Karpas-422 (cell line): ENCODE results near the gene RPS6KA5. TPM values are rescaled to one million over a fixed set of nuclear protein-coding genes. Genes with fewer than 3 reads are reported as not detected.
"Not testable (repeated sequence)": the region's sequence is repeated elsewhere in the genome, so short reads cannot be mapped to it uniquely, and the experiment has no call there.

ENCODE experiments used
- DNase-seq: peaks from one replicate; pipeline ENCODE4 v3.0.0-alpha.2; 2015
- H2AFZ ChIP-seq: fragments of 200-600 bp; sonication (generic); 2 replicates; pipeline ENCODE4 v1.6.1; 2014; ENCODE audit warnings: antibody characterized with exemption, low read length, mixed read lengths
- H3K27ac ChIP-seq: fragments of 200-600 bp; sonication (generic); 2 replicates; pipeline ENCODE4 v1.5.1; 2014; ENCODE audit warnings: mild to moderate bottlenecking, low read length, moderate library complexity
- H3K27me3 ChIP-seq: fragments of 200-600 bp; sonication (generic); 2 replicates; pipeline ENCODE4 v1.6.1; 2014; ENCODE audit warnings: low read length, mixed read lengths
- H3K36me3 ChIP-seq: fragments of 200-600 bp; sonication (generic); 2 replicates; pipeline ENCODE4 v1.6.1; 2014; ENCODE audit warnings: low read length, mixed read lengths; ENCODE audit not compliant: insufficient read depth
- H3K4me1 ChIP-seq: fragments of 200-600 bp; sonication (generic); 2 replicates; pipeline ENCODE4 v1.6.1; 2014; ENCODE audit warnings: mild to moderate bottlenecking, low read length, mixed read lengths
- H3K4me2 ChIP-seq: fragments of 200-600 bp; sonication (generic); 2 replicates; pipeline ENCODE4 v1.6.1; 2014; ENCODE audit warnings: low read length, low read depth, mild to moderate bottlenecking; ENCODE audit not compliant: poor library complexity, severe bottlenecking
- H3K4me3 ChIP-seq: fragments of 200-600 bp; sonication (generic); 2 replicates; pipeline ENCODE4 v1.5.1; 2014; ENCODE audit warnings: mild to moderate bottlenecking, antibody characterized with exemption, low read length, mixed read lengths
- H3K79me2 ChIP-seq: fragments of 200-600 bp; sonication (generic); 2 replicates; pipeline ENCODE4 v1.6.1; 2014; ENCODE audit warnings: mild to moderate bottlenecking, low read length, mixed read lengths
- H3K9ac ChIP-seq: fragments of 200-600 bp; sonication (generic); 2 replicates; pipeline ENCODE4 v1.6.0; 2014; ENCODE audit warnings: low read length
- H3K9me2 ChIP-seq: fragments of 200-600 bp; sonication (generic), shearing (Covaris generic); replicated peaks from 2 replicates; pipeline ENCODE4 v1.6.0; 2014; ENCODE audit warnings: mild to moderate bottlenecking, low read length, moderate library complexity; ENCODE audit not compliant: insufficient read depth
- H3K9me3 ChIP-seq: fragments of 300-700, 200-600 bp; sonication (generic); 2 replicates; pipeline ENCODE4 v1.6.1; 2014; ENCODE audit warnings: low read length, mixed read lengths
- H4K20me1 ChIP-seq: fragments of 200-600 bp; sonication (generic); 2 replicates; pipeline ENCODE4 v1.6.1; 2014; ENCODE audit warnings: mild to moderate bottlenecking, antibody characterized with exemption, low read length, low read depth; ENCODE audit not compliant: insufficient read depth
- total RNA-seq: library from RNA; depleted of rRNA; stranded (reverse); fragments of >200 nt; shearing (Covaris generic); gene quantifications from 2 replicates; pipeline ENCODE4 v1.2.3, GENCODE V29; 2014; ENCODE audit warnings: low replicate concordance

The RPS6KA5 gene
- total RNA-seq, 1 experiment from 2014 or later, result 5.5 TPM

DNA sequence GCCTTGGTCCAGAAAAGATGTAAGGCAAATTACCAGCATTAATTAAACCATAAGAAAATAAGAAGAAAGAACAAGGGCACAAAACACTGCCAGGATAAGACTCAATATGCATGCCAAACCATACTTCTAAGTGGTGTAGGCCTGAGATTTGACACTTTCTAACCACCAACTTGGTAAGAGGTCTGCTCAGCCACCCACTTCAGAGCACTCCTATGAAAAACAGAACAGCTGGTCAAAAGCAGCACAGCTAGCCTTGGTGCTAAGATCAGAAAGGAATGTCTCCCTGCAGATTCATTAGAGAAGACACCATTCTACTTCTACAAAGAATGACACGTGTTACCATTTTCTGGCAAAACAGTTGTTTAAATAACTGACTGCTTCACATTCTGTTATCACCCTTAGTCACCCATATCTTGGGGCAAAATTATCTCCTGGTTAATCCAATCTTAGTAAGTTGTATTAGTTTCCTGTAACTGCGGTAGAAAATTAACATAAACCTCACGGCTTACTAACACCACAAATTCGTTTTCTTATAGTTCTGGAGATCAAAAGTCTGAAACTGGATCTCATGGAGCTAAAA lies 13.2 kb downstream of the RPS6KA5 start:
- no peak overlapping the region for H3K9ac ChIP-seq
- no peaks in the 10 kb centered on the region for H3K79me2 ChIP-seq
- no peak overlapping the region for H3K4me3 ChIP-seq
- H3K36me3 ChIP-seq, result no peaks in the 10 kb centered on the region
- H3K9me2 ChIP-seq, result no peaks in the 10 kb centered on the region
- peaks cover 16% of the 10 kb centered on the region for H3K4me1 ChIP-seq
- no peak for DNase-seq
- no peak overlapping the region for H3K27ac ChIP-seq
- H4K20me1 ChIP-seq, result peaks cover 54% of the 10 kb centered on the region
- no peaks in the 10 kb centered on the region for H3K9me3 ChIP-seq
- H3K4me2 ChIP-seq, result no peak overlapping the region
- H2AFZ ChIP-seq, result no peak overlapping the region
- H3K27me3 ChIP-seq, result no peaks in the 10 kb centered on the region

- Histone ChIP-seq H3K4me2 (no peak overlapping the region), H3K36me3 (no peaks in the 10 kb centered on the region), H4K20me1 (peaks cover 53% of the 10 kb centered on the region), H3K79me2 (no peaks in the 10 kb centered on the region), H3K27ac (no peak overlapping the region), H3K4me1 (peaks cover 16% of the 10 kb centered on the region), H3K9me3 (no peaks in the 10 kb centered on the region), H3K9ac (no peak overlapping the region), H2AFZ (no peak overlapping the region), H3K9me2 (no peaks in the 10 kb centered on the region), H3K4me3 (no peak overlapping the region), H3K27me3 (no peaks in the 10 kb centered on the region)
- DNase-seq, result no peak
Observed at GRCh38 chr14:91046488-91047072, 13.9 kb downstream of the RPS6KA5 start.

DNA sequence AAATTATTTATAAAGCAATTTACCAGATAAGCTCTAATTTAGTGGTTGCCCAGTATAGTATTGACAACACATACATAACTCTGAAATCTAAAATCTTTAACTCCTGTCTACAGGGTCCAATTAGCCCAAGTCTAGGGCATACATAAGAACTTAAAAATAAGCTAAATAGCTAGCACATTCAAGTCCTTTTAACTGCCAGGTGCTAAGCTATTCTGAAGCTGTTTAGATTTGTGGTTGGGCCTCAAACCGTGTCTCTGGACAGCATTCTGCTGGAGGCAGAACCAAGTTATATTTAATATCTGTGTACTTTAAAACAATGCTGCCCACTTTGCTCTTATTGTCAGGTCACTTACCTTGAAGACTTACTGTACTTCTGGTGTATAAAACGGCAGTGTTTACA lies 19.0 kb downstream of the RPS6KA5 start:
- no peak overlapping the region for H3K9ac ChIP-seq
- H3K36me3 ChIP-seq, result no peaks in the 10 kb centered on the region
- H2AFZ ChIP-seq, result no peak overlapping the region
- no peak overlapping the region for H3K27ac ChIP-seq
- DNase-seq, result no peak
- no peaks in the 10 kb centered on the region for H3K79me2 ChIP-seq
- no peaks in the 10 kb centered on the region for H3K27me3 ChIP-seq
- peaks cover 63% of the 10 kb centered on the region for H4K20me1 ChIP-seq
- no peak overlapping the region for H3K4me3 ChIP-seq
- no peaks in the 10 kb centered on the region for H3K9me3 ChIP-seq
- no peak overlapping the region for H3K4me2 ChIP-seq
- no peaks in the 10 kb centered on the region for H3K9me2 ChIP-seq
- peaks cover 7% of the 10 kb centered on the region for H3K4me1 ChIP-seq

GRCh38 chr14:91040545-91040944 lies 19.9 kb downstream of the RPS6KA5 start:
- Histone ChIP-seq H3K79me2 (no peaks in the 10 kb centered on the region), H2AFZ (no peak overlapping the region), H3K27ac (no peak overlapping the region), H3K27me3 (no peaks in the 10 kb centered on the region), H3K36me3 (no peaks in the 10 kb centered on the region), H3K4me2 (no peak overlapping the region), H3K4me3 (no peak overlapping the region), H3K9me2 (no peaks in the 10 kb centered on the region), H3K9me3 (no peaks in the 10 kb centered on the region), H3K4me1 (no peaks in the 10 kb centered on the region), H4K20me1 (peaks cover 60% of the 10 kb centered on the region), H3K9ac (no peak overlapping the region)
- no peak for DNase-seq

GRCh38 chr14:91038439-91038838 lies 22.0 kb downstream of the RPS6KA5 start:
- no peak overlapping the region for H3K9ac ChIP-seq
- H3K79me2 ChIP-seq, result no peaks in the 10 kb centered on the region

DNA sequence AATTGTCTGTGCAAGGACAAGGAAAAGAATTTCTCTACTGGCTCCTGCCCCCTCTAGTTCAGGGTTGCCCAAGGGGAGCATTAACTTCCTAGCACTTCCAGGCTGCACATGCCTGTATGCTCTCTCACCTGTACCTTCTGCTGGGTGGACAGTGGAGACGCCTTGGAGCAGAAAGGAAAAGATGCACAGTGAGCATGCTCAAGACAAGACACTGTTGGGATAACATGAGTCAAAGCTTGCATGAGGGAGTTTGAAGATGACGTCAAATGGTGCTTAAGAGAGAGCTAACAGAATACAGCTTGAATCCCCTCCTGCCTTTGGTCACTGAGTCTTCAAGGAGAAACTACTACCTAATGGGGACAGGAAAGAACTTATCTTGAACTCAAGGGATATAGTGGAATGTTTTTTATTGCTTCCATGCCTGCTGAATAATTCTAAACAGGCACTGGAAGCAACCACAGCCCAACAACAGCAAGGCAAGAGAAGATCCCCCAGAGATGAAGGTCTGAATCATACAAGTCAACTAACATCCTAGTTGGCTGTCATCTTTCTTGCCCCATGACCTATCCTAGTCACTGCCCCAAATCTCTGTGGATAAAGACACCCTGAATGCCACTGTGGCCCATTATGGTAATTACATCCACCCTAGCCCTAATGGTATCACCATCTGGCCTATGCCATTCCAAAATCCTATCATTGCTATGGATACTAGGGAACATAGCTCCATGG lies 23.5 kb downstream of the RPS6KA5 start:
- Histone ChIP-seq H3K9me2 (no peaks in the 10 kb centered on the region), H3K27me3 (no peaks in the 10 kb centered on the region), H3K79me2 (no peaks in the 10 kb centered on the region), H3K9me3 (no peaks in the 10 kb centered on the region), H4K20me1 (peaks cover 46% of the 10 kb centered on the region; the same call in 1 of the 2 replicates), H3K36me3 (no peaks in the 10 kb centered on the region), H3K9ac (no peak overlapping the region), H3K4me3 (no peak overlapping the region), H3K4me1 (no peaks in the 10 kb centered on the region), H2AFZ (no peak overlapping the region), H3K4me2 (no peak overlapping the region), H3K27ac (no peak overlapping the region)
- no peak for DNase-seq

More at GRCh38 chr14:91038439-91038838, 22.0 kb downstream of the RPS6KA5 start:
- Histone ChIP-seq H3K27me3 (no peaks in the 10 kb centered on the region), H2AFZ (no peak overlapping the region), H3K9me2 (no peaks in the 10 kb centered on the region), H3K4me3 (no peak overlapping the region), H3K36me3 (no peaks in the 10 kb centered on the region), H4K20me1 (peaks cover 56% of the 10 kb centered on the region), H3K27ac (no peak overlapping the region), H3K9me3 (no peaks in the 10 kb centered on the region), H3K4me1 (no peaks in the 10 kb centered on the region), H3K4me2 (no peak overlapping the region)
- DNase-seq, result no peak

GRCh38 chr14:91035855-91036254 lies 24.6 kb downstream of the RPS6KA5 start:
- Histone ChIP-seq H3K4me1 (no peaks in the 10 kb centered on the region), H3K4me2 (no peak overlapping the region), H3K79me2 (no peaks in the 10 kb centered on the region), H3K9ac (no peak overlapping the region), H3K36me3 (no peaks in the 10 kb centered on the region), H3K27ac (no peak overlapping the region), H3K9me3 (no peaks in the 10 kb centered on the region), H3K27me3 (no peaks in the 10 kb centered on the region), H3K4me3 (no peak overlapping the region), H4K20me1 (peaks cover 41% of the 10 kb centered on the region), H3K9me2 (no peaks in the 10 kb centered on the region), H2AFZ (no peak overlapping the region)
- no peak for DNase-seq

DNA sequence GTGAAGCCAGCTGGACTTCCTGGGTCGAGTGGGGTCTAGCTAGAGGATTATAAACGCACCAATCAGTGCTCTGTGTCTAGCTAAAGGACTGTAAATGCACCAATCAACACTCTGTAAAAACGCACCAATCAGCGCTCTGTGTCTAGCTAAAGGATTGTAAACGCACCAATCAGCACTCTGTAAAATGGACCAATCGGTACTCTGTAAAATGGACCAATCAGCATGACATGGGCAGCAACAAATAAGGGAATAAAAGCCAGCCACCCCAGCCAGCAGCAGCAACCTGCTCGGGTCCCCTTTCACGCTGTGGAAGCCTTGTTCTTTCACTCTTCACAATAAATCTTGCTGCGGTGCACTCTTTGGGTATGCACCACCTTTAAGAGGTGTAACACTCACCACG lies 26.1 kb downstream of the RPS6KA5 start:
- not testable (repeated sequence) for H3K4me3 ChIP-seq, H3K9me3 ChIP-seq, DNase-seq, H3K9ac ChIP-seq, H3K4me1 ChIP-seq, H3K79me2 ChIP-seq, H3K36me3 ChIP-seq, H2AFZ ChIP-seq, H3K9me2 ChIP-seq, H3K27me3 ChIP-seq, H3K27ac ChIP-seq, H3K4me2 ChIP-seq
- H4K20me1 ChIP-seq, result peaks cover 36% of the 10 kb centered on the region
